Measurements from ENCODE around the gene PARP4.
"Not testable (repeated sequence)": the region's sequence is repeated elsewhere in the genome, so short reads cannot be mapped to it uniquely, and the experiment has no call there.

Gene PARP4

DNA sequence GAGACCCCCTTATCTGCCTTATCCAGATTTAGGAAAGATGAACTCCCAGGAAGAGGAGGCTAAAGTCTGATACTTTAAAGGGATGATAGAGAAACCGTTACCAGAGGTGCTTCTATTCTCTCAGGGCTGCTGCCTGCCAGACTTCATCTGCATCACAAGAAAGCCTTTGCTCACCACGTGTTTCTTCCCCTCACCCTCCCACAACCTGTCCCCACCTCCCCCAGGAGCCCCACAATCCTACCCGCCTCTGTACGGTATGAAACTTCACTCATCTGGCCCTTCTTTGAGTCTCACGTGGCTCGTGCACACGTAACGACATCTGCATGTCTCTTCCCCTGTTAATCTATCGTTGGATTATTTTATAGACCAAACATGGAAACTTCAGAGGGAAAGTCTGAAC is 67.7 kb downstream of the PARP4 start:
- not testable (repeated sequence) for DNase-seq

GRCh38 chr13:24443366-24443765 is 69.2 kb downstream of the PARP4 start:
- no peak for DNase-seq

GRCh38 chr13:24426045-24426444 is 86.5 kb downstream of the PARP4 start:
- not testable (repeated sequence) for DNase-seq

DNA sequence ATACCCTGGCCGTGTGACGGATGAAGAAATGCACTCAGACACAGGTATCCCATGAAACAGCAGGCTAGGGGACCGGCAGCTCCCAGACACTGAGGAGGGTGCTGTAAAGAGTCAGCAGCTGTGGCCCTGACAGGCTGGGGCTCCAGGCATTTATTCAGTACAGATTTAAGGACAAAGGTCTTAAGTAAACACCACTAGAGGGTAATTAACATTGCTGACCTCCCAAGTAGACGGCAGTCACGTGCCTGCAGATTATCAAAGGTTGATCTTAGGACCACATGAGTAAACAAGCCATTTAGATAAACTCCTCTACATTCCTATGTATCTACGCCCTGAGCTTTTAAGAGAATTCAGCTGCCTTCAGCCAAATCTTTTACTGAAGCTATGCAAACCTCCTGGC is 92.9 kb downstream of the PARP4 start:
- not testable (repeated sequence) for DNase-seq

GRCh38 chr13:24407844-24408243 is 104.7 kb downstream of the PARP4 start:
- DNase-seq, result no peak

- no peak for DNase-seq
Observed at GRCh38 chr13:24406524-24406923, 106.1 kb downstream of the PARP4 start.

DNA sequence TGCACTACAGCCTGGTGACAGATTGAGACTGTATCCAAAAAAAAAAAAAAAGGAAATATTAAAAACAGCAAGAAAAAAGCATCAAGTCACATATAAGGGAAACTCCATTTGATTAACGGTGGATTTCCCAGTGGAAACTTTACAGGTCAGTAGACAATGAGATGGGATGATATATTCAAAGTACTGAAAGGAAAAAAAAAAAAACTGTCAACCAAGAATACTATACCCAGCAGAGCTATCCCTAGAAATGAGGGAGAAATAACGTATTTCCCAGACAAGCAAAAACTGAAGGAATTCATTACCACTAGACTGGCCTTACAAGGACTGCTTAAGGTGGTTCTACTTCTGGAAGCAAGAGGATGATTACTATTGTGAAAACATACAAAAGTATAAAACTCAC is 115.8 kb downstream of the PARP4 start:
- no peak for DNase-seq

DNA sequence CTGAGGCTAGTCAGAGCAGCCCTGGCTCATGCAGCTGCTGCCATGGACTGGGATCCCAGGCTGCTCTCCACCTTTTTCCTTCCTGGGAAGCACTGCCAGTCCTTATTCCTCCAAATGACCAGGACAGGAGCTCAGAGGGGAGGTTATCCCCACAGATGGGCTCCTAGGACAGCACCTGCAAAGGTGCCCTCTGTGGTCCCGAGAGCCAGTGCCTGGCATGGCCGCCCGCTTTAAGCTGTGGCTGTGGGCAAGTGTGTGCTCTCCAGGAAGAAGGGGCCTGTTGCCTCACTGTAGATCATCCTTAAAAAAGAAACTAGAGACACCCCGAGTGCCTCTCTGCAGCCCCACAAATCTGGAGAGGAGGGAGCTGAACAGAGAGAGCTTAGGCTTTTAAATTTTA is 119.6 kb downstream of the PARP4 start:
- DNase-seq, result no peak

GRCh38 chr13:24391771-24392683 is 120.6 kb downstream of the PARP4 start:
- DNase-seq, result not testable (repeated sequence)

DNA sequence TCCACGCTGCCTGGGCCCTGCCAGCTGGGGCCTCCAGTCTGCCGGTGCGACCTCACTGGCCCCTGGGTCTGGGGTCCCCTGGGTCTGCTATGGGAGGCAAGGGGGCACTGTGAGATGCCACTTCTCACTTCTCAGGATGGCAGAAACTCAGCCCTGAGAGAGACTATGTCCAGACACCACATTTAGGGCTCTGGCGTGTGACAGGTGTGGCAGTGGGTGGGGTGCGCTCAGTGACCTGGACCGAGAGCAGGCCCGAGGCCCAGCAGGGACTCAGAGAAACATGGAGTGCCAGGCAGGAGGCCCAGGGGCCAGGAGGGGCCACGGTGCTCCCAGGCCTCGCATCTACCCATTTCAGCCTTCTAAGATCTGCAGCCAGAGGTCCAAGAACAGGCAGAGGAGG is 121.8 kb downstream of the PARP4 start:
- not testable (repeated sequence) for DNase-seq

DNA sequence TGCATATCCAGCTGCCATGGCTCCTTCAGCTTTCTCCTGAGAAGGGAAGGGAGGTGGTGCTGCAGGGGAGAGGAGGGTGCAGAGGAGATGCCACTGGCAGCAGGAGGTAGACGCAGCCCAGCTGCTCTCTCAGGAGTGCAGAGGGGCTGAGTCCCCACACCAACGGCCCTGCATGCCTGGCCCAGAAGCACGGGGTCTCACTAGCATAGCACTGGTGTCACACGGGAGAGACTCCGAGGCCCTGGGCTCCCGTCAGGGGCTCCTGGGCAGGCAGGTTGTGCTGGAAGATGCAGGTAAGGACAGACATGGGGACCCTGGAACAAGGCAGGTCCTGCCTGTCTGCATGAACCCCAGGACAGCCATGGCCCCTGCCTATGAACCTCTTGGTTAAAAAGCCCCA is 123.1 kb downstream of the PARP4 start:
- DNase-seq, result no peak

- DNase-seq, result not testable (repeated sequence)
Observed at GRCh38 chr13:24388743-24389142, 123.8 kb downstream of the PARP4 start.

DNA sequence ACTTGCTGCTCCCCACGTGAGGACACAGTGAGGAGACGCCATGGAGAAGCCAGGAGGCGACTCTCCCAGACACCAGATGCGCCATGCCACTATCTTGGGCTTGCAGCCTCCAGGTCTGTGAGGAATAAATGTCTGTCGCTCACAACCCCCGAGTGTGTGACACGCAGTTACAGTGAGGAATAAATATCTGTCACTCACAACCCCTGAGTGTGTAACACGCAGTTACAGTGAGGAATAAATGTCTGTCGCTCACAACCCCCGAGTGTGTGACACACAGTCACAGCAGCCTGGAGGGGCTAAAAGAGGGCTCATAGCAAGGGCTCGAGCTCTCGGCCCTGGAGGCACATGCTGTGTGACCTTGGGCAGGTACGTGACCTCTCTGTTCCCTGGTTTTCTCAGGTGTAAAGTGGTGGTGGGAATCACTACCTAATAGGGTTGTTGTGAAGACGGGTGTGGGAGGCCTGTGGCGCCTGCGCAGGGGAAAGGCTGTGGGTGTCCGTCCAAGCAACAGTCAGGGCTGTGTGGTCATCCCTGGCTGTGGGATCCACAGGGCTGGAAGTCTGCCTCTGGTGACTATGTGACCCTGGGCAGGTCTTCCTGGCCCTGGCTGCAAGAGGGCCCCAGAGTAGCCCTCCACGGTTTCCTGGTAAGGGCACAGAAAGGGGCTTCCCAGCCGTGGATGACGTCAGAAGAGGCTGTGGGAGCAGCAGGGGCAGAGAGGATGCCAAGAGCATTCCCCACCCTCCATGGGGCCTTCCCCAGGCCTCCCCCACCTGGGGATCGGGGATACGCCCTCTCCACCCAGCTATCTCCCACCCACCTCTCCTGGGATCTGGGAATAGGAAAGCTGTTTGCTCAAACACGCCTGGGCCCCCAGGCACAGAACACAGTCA is 125.5 kb downstream of the PARP4 start:
- DNase-seq, result no peak

- no peak for DNase-seq
Observed at GRCh38 chr13:24385902-24386301, 126.7 kb downstream of the PARP4 start.

- not testable (repeated sequence) for DNase-seq
Observed at GRCh38 chr13:24384946-24385345, 127.6 kb downstream of the PARP4 start.

DNA sequence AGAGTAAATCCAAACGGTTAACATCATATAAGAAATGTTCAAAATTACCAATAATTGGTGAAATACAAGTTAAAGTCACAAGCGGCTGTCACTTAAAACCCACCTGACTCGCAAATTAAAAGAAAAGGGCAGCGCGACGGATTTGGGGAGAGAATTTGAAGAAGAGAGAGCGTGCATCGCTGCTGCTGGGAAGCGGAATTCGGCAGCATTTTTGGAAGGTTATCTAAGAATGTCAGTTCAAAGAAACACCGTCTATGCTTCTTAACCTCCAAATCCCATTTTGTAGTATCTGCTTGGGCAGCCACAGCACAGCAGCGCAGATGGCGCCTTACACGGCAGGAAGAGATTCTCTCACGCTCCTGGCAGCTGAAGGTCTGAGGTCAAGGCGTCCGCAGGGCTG is 128.5 kb downstream of the PARP4 start:
- DNase-seq, result not testable (repeated sequence)

DNA sequence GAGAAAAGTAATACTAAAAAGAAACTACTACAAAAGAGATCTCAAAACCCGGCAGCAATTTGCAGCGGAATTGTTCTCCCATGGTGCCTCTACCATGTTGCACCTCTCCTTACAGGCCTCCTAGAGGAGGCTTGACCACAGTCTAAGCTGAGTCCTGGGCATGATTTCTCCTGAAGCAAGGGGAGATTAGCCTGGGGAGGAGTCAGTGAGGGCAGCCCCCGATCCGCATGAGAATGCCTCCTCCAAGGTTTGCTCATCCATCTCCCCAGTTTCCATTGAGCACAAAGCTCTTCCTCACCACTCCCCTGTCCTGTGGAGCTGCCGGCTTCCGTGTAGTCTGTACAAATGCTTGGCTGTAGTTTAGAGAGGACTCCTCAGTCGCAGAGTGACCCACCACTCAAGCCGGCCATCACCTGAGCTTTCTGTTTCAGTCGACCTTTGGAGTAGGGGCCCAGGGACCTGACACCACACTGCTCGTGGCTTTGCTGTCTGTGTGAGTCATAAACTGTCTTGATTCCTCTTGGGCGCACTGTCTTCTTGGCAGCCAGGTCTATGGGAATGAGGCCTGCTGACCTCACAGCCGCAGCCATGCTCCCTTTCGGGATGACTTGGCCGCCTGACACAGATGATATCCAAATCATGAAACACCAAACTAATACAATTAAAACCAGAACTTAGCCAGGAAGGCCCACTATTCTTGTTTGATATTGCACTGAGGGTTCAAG is 130.9 kb downstream of the PARP4 start:
- no peak for DNase-seq

DNA sequence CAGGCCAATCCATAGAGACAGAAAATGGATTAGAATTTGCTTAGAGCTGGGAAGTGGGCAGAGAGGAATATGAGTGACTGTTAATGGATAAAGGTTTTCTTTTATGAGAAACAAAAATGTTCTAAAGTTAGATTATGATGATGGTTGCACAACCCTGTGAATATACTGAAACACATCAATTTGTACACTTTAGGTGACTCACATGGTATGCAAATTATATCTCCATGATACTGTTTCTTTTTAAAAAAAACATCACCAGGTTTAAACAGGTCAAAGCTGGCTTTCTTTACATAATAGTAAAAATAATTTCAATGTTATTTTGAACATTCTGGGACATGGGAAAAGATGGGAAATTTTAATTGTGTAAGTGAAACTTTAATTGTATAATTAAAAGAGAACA is 131.7 kb downstream of the PARP4 start:
- not testable (repeated sequence) for DNase-seq

- not testable (repeated sequence) for DNase-seq
Observed at GRCh38 chr13:24380227-24380626, 132.4 kb downstream of the PARP4 start.

DNA sequence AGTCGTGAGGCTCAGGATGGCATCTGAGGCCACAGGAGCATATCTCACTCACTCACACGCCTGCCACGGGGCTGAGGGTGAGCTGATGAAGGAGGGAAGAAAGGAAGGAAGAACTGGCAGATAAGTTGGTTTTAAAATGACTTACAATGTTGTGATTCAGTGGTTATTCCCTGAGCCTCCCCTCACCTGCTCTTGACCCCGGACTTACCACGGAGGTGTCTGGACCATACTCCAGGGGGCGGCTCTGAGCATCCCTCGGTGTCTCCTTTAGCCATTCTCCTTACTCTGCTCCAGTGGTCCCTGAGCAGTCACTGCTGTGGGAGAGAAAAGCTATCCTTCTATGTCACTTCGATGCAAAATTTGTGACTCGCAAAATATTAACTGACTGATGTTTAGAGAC is 141.3 kb downstream of the PARP4 start:
- not testable (repeated sequence) for DNase-seq

All from midbrain (tissue), 1 donor.